Activated CD8-positive, alpha-beta memory T cell treated with anti-CD3 and anti-CD28 coated beads, Interleukin-2, amount 50 U/mL, for 24 hours (primary cell): ENCODE data around the gene C4orf54.

Source experiments
- DNase-seq: peaks from one replicate; pipeline ENCODE4 v3.0.0-alpha.2; 2020; ENCODE audit errors: extremely low read depth

C4orf54 gene

DNA sequence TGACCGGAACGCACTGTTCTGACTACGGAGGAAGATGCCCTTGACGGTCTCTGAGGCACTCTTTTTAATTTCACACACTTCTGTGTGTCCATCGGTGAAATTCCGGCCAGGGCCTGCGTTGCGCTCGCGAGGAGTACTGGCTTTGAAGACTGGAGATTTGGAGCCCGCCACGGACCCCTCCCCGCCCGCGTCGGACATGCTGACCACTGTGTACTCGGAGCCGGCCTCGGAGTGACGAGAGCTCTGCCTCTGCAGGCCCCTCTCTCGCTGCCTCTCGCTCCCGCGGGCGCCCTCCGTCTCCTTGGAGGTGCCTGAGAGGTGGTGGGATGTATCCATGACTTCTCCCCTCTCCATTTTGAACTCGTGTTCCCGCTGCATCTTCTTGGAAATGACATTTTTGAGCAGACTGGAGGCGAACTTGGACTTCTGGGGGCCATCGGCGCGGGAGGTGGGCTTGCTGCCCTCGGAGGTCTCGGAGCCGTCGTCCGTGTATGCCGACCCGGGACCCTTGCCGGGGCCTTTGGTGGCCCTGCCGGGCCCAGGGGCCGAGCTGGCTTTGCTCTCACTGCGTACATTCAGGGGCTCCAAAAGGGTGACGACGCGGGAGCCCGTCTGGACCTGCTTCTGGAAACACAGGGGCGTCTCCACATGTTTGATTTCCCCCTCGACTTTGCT, 5.7 kb downstream of the C4orf54 start:
- no peak for DNase-seq

- no peak for DNase-seq
These were observed 6.4 kb downstream of the C4orf54 start for GRCh38 chr4:99651016-99651769.

GRCh38 chr4:99649778-99650177, 7.8 kb downstream of the C4orf54 start:
- DNase-seq: no peak

GRCh38 chr4:99649208-99649607, 8.4 kb downstream of the C4orf54 start:
- DNase-seq: no peak

- no peak for DNase-seq
These were observed 9.3 kb downstream of the C4orf54 start for GRCh38 chr4:99648321-99648720.

- no peak for DNase-seq
These were observed 10.6 kb downstream of the C4orf54 start for GRCh38 chr4:99647071-99647470.

GRCh38 chr4:99645638-99646037, 12.0 kb downstream of the C4orf54 start:
- no peak for DNase-seq

GRCh38 chr4:99645036-99645435, 12.6 kb downstream of the C4orf54 start:
- DNase-seq: no peak

GRCh38 chr4:99644453-99644852, 13.2 kb downstream of the C4orf54 start:
- DNase-seq: no peak

DNA sequence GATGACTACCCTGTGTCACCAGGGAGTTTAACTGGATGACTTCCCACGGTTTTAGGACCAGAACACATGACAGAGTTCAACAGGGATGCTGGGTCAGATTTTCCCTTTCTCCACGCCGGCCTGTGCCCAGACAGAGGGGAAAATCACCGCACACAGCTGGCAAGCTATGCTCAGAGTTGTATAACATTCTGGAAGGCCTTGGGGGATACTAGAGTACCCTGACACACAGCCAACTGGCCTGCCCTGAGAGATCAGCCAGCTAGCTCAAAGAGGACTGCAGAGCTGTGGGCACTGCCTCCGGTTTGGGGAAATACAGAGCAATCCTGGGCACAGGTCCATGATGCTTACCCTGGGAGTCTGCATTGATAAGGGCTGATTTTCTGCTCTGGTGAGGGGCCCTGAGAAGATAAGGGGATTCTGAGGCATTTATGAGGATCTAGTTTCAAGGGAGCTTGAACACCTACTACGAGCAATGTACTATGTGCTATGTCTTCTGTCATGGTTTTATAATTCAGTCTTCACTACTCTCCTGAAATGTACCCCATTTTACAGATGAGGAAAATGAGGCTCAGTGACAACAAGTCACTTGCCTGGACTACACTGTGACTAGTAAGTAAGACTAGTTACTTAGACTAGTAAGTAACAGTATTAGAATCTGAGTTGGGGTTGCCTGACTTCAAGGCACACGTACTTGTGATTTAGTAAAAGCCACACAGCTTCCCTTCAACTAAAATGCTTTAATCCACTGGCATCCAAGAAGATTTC, 14.7 kb downstream of the C4orf54 start:
- DNase-seq: no peak

DNA sequence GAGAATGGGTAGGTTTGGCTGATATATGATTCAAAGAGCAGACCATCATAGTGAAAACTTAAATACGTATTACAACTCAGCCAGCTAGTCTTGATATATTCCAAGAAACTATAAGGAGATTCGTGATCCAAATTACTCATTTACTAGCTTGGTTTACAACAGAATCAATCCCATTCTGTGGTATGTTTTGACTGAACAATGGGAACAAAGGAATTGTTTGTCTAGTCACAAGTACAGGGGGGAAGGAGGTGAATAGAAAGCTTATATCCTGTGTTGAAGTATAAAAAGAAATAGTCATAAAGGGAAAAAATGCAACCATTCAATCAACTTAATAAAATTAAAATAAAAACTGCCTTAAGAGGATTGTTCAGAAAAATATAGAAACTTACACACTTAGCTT, 17.0 kb downstream of the C4orf54 start:
- no peak for DNase-seq

DNA sequence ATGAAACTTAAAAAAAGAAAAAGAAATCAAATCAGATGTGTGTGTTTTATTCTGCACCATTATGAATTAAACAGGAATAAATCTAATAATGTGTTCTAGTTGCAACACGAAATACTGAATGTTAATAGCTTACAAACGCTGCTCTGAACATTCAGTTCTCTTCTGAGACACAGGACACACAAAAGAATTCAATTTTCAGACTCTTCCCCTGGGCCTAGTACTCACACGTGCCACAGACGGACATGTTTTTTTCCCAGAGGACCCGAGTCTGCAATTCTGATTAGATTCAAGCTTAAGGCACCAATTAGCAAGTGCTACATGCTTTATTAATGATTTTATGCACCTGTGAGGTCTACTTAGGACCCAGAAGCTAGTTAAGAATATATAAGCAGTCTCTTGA, 20.5 kb downstream of the C4orf54 start:
- DNase-seq: no peak

DNA sequence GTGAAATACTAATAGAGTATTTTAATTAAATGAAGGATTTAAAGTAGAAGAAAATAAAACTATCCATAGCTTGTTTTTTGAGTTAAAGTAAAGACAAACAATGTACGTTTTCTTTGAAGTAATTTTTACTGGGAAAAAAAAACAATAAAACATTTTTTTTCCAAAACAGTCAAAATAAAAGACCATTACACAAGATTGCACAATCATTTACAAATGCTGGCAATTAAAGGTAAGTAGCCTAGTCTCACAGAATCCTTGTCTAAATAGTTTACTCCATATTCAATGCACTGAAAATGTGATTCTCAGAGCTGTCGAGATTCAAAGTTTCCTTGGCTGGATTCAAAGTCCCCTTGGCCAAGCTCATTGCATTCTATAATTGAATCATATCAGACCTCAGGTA, 21.2 kb downstream of the C4orf54 start:
- DNase-seq: no peak

GRCh38 chr4:99635601-99636000, 22.0 kb downstream of the C4orf54 start:
- DNase-seq: no peak

GRCh38 chr4:99634742-99635360, 22.8 kb downstream of the C4orf54 start:
- DNase-seq: no peak

DNA sequence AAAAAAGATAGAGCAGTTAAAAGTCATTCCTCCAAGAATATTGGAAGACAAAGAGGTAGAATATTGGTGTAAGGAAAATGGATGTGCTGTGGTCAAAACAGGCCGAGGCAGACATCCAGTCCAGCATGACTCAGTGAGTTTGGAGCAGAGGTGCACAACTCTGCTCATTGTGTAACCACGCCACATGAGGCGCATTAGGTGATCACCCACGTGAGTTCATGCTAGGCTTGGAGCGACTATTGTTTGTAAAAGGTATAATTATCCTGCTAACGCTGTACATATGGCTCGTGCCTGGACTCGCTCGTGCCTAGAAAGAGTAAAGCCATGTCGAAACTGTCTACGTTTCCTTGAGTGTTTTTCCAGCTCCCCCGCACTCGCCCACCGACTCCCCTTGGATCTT, 23.9 kb downstream of the C4orf54 start:
- no peak for DNase-seq

- no peak for DNase-seq
These were observed 26.7 kb downstream of the C4orf54 start for GRCh38 chr4:99630857-99631360.

DNA sequence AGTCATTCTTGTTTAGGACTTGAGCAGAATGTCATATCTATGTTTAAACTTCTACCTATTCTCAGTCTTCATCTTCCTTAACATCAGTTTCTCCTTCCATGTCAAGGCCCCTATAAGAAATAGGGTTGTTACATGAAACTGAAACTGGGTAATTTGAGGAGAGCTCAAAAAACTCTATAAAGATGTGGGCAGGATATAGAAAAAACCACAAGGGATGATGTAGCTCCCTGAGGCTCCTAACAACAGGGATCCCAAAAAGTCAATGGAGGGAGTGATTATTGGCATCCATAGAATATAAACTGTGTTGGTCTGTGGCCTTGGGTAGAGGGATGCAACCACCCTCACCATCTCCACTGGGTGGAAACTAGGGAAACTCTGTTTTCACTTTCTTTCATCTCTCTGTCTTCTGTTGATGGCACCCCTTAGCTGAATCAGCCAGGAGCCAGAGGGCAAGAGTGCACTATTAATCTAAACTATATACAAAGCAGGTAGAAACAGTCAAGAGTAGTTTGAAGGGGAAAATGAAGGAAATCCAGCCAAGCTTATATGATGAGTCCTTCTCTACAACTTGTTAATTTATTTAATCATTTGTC, 27.6 kb downstream of the C4orf54 start:
- no peak for DNase-seq

GRCh38 chr4:99628040-99628439, 29.6 kb downstream of the C4orf54 start:
- no peak for DNase-seq

DNA sequence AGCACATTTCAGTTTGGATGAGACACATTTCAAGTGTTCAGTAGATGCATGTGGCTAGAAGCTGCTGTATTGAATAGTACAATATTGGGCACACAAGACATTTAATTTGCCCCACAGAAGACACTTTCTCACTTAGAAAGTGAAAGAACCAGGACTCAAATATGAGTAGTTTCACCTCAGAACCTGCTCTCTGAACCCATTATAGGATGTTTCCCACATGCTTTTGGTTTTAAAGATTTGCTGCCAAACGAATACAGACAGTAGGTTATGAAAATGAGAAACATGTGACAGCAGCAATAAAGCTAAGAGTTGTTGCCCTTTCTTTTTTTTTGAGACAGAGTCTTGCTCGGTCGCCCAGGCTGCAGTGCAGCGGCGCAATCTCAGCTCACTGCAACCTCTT, 32.3 kb downstream of the C4orf54 start:
- DNase-seq: no peak

- no peak for DNase-seq
These were observed 33.4 kb downstream of the C4orf54 start for GRCh38 chr4:99624141-99624719.
